Activated CD8-positive, alpha-beta memory T cell treated with anti-CD3 and anti-CD28 coated beads, Interleukin-2, amount 10 ng/mL, durations not matched to agents 7 days and 5 days (primary cell): ENCODE measurements around the gene EXD3. TPM values are rescaled to one million over a fixed set of nuclear protein-coding genes. Genes with fewer than 3 reads are reported as not detected.

Source experiments
- ATAC-seq: fragments of 150-1000 bp; cut with Tn5 transposase; one replicate; pipeline ENCODE4 v1.10.0; 2021; ENCODE audit warnings: moderate library complexity
- CTCF ChIA-PET: fragments of 350-600 bp; sonication (Branson Sonifier 250); formaldehyde crosslinking; loops from one replicate; lab custom pipeline; 2021; ENCODE audit warnings: antibody characterized with exemption; lab: Charles Lee
- DNase-seq: peaks from one replicate; pipeline ENCODE4 v3.0.0-alpha.2; 2020
- H3K27ac Mint-ChIP-seq: one replicate; pipeline ENCODE4 v1.8.0; 2021; ENCODE audit warnings: mild to moderate bottlenecking, mixed read lengths
- H3K27me3 Mint-ChIP-seq: one replicate; pipeline ENCODE4 v1.8.0; 2021; ENCODE audit warnings: mixed read lengths
- H3K36me3 Mint-ChIP-seq: one replicate; pipeline ENCODE4 v1.8.0; 2021; ENCODE audit warnings: mild to moderate bottlenecking, mixed read lengths
- H3K4me1 Mint-ChIP-seq: one replicate; pipeline ENCODE4 v1.8.0; 2021; ENCODE audit warnings: mixed read lengths
- H3K4me3 Mint-ChIP-seq: one replicate; pipeline ENCODE4 v1.8.0; 2021; ENCODE audit warnings: mild to moderate bottlenecking, moderate library complexity, mixed read lengths
- H3K9me3 Mint-ChIP-seq: one replicate; pipeline ENCODE4 v1.8.0; 2022; ENCODE audit warnings: low read depth, mixed read lengths
- total RNA-seq, 2 experiments: library from RNA; stranded (reverse); gene quantifications; one replicate each; pipeline ENCODE4 v1.2.3, GENCODE V29; 2021

Gene EXD3
- total RNA-seq, 2 experiments from 2014 or later = 9.2 to 19.8 TPM

DNA sequence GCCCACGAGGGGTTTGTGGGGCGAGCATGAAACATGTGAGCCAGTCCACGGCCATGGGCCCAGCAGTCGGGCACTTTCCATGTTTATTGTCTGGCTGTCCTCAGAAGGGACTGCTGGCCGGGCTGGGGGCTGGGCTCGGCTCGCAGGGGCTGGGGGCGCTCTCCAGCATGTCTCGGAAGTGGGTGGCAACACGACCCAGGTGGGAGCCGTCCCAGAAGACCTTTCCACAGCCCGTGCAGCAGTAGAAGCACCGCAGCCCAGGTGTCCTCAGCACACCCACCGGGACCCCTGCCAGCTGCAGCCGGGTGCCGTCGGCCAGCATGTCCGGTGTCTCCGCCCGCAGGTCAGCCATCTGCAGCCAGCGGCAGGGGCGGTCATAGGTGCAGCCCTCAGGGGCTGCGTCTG, 116.1 kb downstream of the EXD3 start:
- Mint-ChIP-seq H3K4me1 (peaks cover 7% of the 10 kb centered on the region), H3K27me3 (peaks cover 3% of the 10 kb centered on the region), H3K4me3 (no peak overlapping the region), H3K27ac (no peak overlapping the region), H3K36me3 (no peaks in the 10 kb centered on the region), H3K9me3 (no peaks in the 10 kb centered on the region)
- CTCF ChIA-PET = interaction anchor here (0.7 to 1.0 kb wide), 2 partner anchors 9 to 116 kb away, joined by 3 to 4 read pairs; partner anchors contain the start of genes EXD3 and NOXA1
- DNase-seq (no peak), ATAC-seq (no peak)

DNA sequence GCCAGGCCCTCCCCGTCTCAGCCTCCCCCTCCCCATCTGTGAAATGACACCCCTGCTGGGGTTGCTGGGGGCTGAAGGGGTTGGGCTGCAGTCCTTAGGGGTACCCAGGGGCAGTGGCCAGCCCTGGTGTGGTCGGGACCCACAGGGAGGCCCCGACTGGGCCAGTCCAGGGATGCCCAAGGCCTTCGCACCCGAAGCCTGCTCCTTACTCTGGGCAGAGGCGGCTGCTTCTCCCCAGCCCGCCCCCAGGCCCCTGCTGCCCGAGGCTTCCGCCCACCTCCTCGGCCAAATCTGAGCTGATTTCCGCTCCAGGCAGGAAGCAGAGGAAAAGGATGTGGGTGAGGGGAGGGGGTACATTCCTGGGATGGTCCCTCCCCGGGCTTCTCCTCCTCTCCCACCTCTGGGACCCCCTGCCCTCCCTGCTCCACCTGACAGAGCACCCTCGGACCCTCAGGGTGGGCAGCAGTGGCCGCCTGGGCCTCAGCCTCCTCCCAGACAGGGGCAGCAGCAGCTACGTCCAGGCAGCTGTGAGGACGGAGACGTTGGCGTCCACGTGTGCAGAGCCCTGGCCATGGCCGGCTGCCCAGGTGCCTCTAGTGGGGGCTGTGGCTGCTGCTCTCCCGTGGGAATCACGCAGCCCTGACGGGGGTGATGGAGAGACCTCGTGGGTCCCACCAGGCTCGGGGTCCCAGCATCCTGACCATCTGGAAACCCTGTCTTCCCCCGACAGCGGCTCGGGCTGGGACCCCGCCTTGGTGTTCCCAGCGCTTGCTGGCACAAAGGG, 116.7 kb downstream of the EXD3 start:
- ATAC-seq (no peak), DNase-seq (peak; percentile 47)
- CTCF ChIA-PET = interaction anchor here (1.0 kb wide), 1 partner anchor 10 kb away, joined by 4 read pairs; no protein-coding TSS in a partner anchor
- Mint-ChIP-seq H3K4me1 (peaks cover 10% of the 10 kb centered on the region), H3K27me3 (peaks cover 5% of the 10 kb centered on the region), H3K9me3 (no peaks in the 10 kb centered on the region), H3K27ac (no peak overlapping the region), H3K36me3 (no peaks in the 10 kb centered on the region), H3K4me3 (no peak overlapping the region)

DNA sequence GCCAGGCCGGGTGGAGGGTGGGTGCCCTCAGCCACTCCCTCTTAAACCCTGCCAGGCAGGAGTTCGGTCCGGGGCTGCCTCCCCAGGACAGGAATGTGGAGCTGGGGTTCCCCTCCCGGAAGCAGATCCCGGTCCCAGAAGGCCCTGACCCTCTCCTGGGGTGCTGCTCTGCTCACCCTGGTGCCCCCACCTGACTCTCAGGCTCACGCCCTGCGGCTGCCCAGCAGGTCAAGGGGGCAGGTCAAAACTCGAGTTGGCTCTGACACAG, 117.2 kb downstream of the EXD3 start:
- H3K4me3 Mint-ChIP-seq = no peak overlapping the region
- peaks cover 8% of the 10 kb centered on the region for H3K27me3 Mint-ChIP-seq
- DNase-seq = no peak
- CTCF ChIA-PET = interaction anchor here (1.0 kb wide), 1 partner anchor 10 kb away, joined by 4 read pairs; no protein-coding TSS in a partner anchor
- no peak for ATAC-seq
- peak overlapping the region; percentile 69 for H3K27ac Mint-ChIP-seq
- no peaks in the 10 kb centered on the region for H3K36me3 Mint-ChIP-seq
- peaks cover 12% of the 10 kb centered on the region for H3K4me1 Mint-ChIP-seq
- no peaks in the 10 kb centered on the region for H3K9me3 Mint-ChIP-seq

DNA sequence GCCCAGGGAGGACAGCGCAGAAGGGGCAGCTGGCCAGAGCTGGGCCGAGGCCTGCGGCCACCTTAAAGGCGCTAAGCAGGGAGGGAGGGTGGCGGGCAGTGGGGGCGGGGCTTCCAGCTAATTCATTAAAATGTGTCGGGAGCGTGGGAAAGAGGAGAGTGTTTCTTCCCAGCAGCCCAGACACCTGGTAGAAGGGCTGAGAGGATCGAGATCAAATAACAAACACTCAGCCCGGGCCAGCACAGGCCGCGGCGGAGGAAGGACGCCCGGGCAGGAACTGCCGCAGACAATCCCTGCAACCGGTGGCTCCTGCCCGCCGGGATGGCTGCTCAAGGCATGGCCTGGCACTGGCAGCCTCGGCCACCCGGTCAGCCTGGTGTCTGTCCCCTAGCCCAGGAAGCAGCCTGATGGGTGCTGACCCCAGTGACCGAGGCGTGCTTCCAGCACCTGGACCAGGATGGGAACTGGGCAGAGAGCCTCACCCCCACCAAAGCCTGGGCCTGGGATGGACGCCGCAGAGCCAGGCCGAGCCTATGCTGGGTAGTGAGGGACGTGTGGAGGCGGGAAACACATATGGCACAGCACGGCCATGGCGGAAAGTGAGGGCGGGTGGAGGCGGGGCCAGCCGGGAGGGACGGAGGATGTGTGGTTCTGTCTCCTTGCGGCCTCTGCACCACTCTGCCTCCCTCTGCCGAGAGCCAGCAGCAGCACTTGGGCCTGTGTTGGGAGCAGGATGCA, 117.7 kb downstream of the EXD3 start:
- H3K4me3 Mint-ChIP-seq = no peak overlapping the region
- ATAC-seq (peak; percentile 59), DNase-seq (peak; percentile 85)
- peaks cover 14% of the 10 kb centered on the region for H3K4me1 Mint-ChIP-seq
- no peaks in the 10 kb centered on the region for H3K9me3 Mint-ChIP-seq
- H3K27me3 Mint-ChIP-seq = peaks cover 9% of the 10 kb centered on the region
- H3K27ac Mint-ChIP-seq = peak overlapping the region; percentile 69
- H3K36me3 Mint-ChIP-seq = no peaks in the 10 kb centered on the region
- CTCF ChIA-PET = interaction anchor here (0.6 to 1.4 kb wide), 3 partner anchors 14 to 94 kb away, joined by 3 read pairs; no protein-coding TSS in a partner anchor

DNA sequence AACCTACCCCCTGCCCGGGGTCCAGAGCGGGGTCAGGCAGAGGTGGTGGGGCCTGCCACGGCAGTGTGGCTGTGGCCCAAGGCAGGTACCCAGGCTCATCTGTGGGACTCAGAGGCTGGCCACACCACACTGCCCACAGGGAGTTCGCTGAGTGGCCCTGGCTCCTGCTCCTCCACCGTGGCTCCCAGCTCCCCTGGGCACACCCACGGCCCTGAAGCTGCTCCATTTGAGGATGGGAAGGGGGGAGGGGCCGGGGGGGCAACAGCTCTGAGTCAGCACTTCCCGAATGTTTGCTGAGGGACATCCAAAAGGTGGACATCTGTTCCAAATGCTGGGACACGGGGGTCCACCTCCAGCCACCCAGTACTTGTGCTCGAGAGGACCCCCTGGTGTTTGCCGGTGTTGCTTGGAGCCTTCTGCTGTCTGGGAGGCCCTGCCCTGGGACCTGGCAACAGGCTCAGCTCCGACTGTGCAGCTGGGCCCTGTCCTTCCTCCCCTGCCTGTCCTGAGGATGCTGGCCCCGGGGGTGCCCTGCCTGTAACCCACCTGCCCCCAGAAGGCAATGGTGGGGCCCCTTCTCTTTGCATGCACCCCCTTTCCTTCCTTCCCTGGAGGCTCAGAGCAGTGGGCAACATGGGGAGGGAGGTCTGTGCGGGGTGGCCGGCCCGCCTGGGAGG, 118.4 kb downstream of the EXD3 start:
- no peak overlapping the region for H3K4me3 Mint-ChIP-seq
- H3K9me3 Mint-ChIP-seq = no peaks in the 10 kb centered on the region
- H3K27ac Mint-ChIP-seq = no peak overlapping the region
- H3K27me3 Mint-ChIP-seq = peaks cover 15% of the 10 kb centered on the region
- H3K36me3 Mint-ChIP-seq = no peaks in the 10 kb centered on the region
- CTCF ChIA-PET = interaction anchor here (0.6 to 1.7 kb wide), 5 partner anchors 13 to 118 kb away, joined by 3 read pairs; partner anchors contain the start of genes EXD3 and TOR4A
- DNase-seq (no peak), ATAC-seq (no peak)
- peaks cover 17% of the 10 kb centered on the region for H3K4me1 Mint-ChIP-seq

DNA sequence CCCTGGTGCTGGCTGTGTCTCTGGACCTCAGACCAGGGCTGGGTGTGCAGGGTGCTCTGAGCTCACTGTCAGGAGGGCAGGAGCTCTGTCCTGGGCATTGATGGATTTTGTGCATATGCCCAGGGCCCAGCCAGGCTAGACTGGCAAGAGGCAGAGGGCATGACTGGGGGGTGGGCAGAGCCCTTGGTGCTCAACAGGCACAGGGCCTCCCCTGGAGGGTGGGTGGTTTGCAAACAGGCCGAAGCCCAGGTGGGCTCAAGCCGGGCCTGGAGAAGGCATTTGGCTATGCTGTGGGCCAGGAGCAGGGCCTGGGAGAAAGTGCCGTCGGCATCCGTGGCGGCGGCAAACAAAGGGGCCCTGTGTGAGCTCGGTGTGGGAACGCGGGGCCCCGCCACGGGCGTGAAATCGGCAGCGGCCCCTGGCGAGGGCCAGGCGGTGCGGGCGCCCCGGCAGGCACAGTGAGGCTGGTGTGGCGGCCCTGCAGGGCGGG, 119.0 kb downstream of the EXD3 start:
- no peak overlapping the region for H3K27ac Mint-ChIP-seq

DNA sequence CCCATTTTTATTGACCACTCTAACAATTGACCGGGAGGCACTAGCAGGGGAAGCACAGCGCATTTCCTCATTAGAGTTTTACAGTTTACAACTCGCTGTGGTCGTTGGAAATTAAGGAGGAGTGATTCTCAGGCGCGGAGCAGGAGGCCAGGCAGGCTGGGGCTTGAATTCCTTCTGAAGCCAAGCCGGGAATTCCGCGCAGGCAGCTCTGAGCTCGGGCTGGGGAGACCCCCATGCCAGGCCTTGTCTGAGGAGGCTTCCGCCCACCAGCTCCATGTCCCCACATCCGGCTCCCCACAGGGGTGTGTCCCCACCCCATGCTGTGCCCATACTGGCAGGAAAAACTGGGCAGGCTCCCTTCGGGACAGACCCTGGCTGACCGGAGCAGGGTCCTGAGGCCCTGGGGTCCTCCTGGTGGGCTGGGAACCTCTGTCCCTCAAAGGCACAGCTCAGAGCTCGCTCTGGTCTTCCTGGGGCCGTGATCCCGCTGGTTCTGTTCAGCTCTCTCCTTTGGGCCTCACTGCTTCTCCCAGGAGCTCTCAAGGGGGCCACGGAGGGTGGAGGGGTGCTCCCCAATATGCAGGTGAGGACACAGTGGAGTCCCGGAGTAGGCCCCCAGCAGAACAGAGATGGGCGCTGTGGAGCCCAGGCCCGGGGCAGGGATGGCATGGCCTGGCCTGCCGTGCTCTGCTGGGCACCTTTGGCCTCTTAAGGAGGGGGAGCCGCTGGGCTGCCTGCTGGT, 119.6 kb downstream of the EXD3 start:
- Mint-ChIP-seq H3K9me3 (no peaks in the 10 kb centered on the region), H3K4me1 (peaks cover 17% of the 10 kb centered on the region), H3K4me3 (no peak overlapping the region), H3K27ac (no peak overlapping the region), H3K27me3 (peaks cover 25% of the 10 kb centered on the region), H3K36me3 (no peaks in the 10 kb centered on the region)
- ATAC-seq (no peak), DNase-seq (no peak)
- CTCF ChIA-PET = interaction anchor here (0.9 to 3.3 kb wide), 7 partner anchors 13 to 119 kb away, joined by 3 to 15 read pairs (median 3); partner anchors contain the start of genes EXD3 and TOR4A

More for the DNA sequence above, 119.0 kb downstream of the EXD3 start:
- H3K36me3 Mint-ChIP-seq = no peaks in the 10 kb centered on the region
- DNase-seq = no peak
- peaks cover 17% of the 10 kb centered on the region for H3K4me1 Mint-ChIP-seq
- peaks cover 20% of the 10 kb centered on the region for H3K27me3 Mint-ChIP-seq
- no peaks in the 10 kb centered on the region for H3K9me3 Mint-ChIP-seq
- ATAC-seq = no peak
- CTCF ChIA-PET = interaction anchor here (0.9 to 3.3 kb wide), 6 partner anchors 12 to 119 kb away, joined by 3 to 15 read pairs (median 3); partner anchors contain the start of genes EXD3 and TOR4A
- H3K4me3 Mint-ChIP-seq = no peak overlapping the region

DNA sequence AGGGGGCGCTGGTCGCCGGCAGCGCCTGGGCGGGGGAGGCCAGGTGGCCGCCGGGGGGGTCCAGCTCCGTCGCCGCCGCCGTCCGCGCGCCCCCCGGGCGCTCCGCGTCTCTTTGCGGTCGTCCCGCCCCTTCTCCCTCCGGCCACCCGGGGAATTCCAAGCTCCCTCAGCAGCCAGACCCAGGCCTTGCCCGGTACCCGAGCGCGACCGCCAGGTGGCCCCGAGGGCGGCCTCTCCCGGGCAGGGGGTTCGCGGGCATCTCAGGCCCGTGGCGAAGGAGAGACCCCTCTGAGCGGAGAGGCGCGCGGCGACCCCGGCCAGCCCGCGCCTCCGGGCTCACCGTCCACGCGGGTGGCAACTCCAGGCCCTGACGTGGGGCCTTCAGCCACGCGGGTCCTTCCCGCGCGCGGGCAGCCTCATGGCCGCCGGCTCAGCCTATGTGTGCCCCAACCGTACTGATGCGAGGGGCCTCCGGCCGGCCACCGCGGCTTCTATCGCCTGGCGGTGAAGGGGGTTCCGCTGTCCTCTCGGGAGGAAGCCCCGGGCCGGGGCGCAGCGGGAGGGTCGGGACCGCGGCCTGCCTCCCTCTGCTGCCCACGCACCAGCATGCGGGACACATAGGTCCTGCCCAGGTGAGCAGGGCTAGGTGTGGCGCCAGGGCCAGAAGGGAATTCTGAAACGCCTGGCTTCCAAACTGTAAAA, 120.4 kb downstream of the EXD3 start:
- Mint-ChIP-seq H3K9me3 (no peaks in the 10 kb centered on the region), H3K36me3 (no peaks in the 10 kb centered on the region), H3K27ac (no peak overlapping the region), H3K27me3 (peaks cover 30% of the 10 kb centered on the region), H3K4me1 (peaks cover 17% of the 10 kb centered on the region), H3K4me3 (no peak overlapping the region)
- ATAC-seq = no peak
- CTCF ChIA-PET = interaction anchor here (0.8 to 3.3 kb wide), 21 partner anchors 8 to 256 kb away, joined by 3 to 15 read pairs (median 4); partner anchors contain the start of genes EXD3, NOXA1, NSMF and TOR4A
- no peak for DNase-seq

DNA sequence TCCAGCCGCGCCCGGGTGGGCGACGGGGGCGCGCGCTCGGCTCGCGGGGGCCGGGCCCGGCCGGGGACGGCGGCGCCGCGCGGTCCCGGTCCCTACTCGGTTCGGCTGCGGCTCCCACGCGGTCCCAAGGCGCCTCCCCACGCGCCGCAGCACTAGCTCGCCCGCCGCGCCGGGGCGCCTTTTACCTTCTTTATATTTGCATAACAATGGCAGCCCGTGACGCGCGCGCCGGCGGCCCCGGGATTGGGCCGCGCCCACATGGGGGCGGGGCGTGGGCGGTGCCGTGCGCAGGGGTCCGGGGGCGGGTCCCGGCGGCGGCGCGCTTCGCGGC, 120.9 kb downstream of the EXD3 start, which contains the start of gene NRARP:
NRARP (minus strand) TSS at position 154 of the 331 bp plus-strand sequence. CDS start 343 bp downstream, outside the sequence.
- Mint-ChIP-seq H3K27ac (no peak within 1 kb of the TSS), H3K36me3 (no peaks in the 10 kb centered on the region), H3K4me3 (peak within 1 kb of the TSS; percentile 70), H3K4me1 (peaks cover 17% of the 10 kb centered on the region), H3K27me3 (peaks cover 32% of the 10 kb centered on the region), H3K9me3 (no peaks in the 10 kb centered on the region)
- DNase-seq (peak; percentile 89), ATAC-seq (peak; percentile 79)
- CTCF ChIA-PET = interaction anchor here (0.6 to 3.3 kb wide), 25 partner anchors 9 to 255 kb away, joined by 3 to 15 read pairs (median 3); partner anchors contain the start of genes EXD3, NOXA1, NSMF and TOR4A

DNA sequence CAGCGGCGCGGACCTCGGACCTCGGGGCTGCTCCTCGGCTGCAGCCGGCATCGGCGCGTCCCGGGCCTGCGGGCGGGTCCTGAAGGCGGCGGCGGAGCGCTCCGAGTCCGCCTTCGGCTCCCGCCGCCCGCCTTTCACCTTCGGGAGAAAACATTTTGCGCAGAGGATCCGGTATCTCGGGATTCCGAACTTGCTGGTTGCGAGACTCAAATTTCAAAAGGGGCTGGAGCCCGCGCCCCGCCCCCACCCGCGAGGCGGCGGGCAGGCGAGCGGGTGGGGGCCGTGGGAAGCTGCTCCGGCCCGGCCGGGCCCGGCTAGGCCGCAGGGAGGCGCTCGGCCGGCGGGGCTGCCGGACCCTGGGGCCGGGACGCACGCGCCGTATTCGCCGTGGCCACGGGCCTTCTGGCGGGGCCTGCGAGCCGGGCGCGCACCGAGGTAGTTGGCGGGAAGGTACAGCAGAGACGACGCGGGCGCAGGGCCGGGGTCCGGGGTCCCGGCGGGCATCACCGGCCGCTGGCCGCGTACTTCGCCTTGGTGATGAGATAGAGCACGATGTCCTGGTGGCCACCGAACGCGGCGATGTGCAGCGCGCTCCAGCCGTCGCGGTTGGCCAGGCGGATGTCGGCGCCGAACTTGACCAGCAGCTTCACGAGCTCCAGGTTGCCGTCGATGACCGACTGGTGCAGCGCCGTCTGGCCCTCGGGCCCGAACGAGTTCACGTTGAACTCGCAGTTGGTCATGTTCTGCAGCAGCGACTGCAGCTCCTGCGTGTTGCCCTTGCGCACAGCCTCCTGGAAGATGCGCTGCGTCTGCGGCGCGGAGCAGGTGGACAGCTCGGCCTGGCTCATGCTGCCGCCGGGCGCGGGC, 121.6 kb downstream of the EXD3 start:
- Mint-ChIP-seq H3K36me3 (no peaks in the 10 kb centered on the region), H3K27ac (no peak overlapping the region), H3K4me1 (peaks cover 17% of the 10 kb centered on the region), H3K9me3 (no peaks in the 10 kb centered on the region), H3K4me3 (peak overlapping the region; percentile 70), H3K27me3 (peaks cover 38% of the 10 kb centered on the region)
- peak; percentile 20 for ATAC-seq
- CTCF ChIA-PET = interaction anchor here (0.6 to 3.3 kb wide), 22 partner anchors 8 to 255 kb away, joined by 3 to 15 read pairs (median 4); partner anchors contain the start of genes EXD3, NOXA1, NSMF and TOR4A
- no peak for DNase-seq

DNA sequence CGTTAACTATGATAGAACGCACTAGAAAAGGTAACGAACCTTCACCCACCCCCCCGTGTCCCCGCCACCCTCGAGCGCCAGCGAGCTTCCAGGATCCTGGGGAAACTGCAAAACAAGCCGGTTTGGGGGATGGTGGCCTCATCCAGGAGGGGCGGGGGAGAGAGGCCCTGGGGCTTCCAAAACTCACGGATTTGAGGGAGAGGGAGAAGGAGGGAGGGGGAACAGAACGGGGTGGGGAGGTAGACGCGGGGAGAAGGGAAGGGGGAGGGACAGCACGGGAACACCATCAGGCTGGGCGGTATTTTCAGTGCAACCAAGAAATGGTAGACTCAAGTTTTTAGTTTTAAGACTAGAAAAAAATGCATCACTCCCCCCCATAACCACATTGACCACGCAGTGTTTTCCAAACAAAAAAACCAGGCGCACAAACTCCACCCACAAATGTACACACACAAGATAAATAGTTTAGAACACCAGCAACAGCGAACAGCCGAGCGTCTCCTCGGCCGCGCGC, 122.3 kb downstream of the EXD3 start:
- Mint-ChIP-seq H3K9me3 (no peaks in the 10 kb centered on the region), H3K4me3 (peak overlapping the region; percentile 54), H3K27me3 (peaks cover 38% of the 10 kb centered on the region), H3K36me3 (no peaks in the 10 kb centered on the region), H3K27ac (peak overlapping the region; percentile 56), H3K4me1 (peaks cover 14% of the 10 kb centered on the region)
- CTCF ChIA-PET = interaction anchor here (1.8 to 3.3 kb wide), 3 partner anchors 19 to 108 kb away, joined by 4 to 15 read pairs (median 7); partner anchors contain the start of gene TOR4A
- no peak for ATAC-seq
- DNase-seq = no peak
